ENCODE data around the gene UNC13D. TPM values are rescaled to one million over a fixed set of nuclear protein-coding genes. Genes with fewer than 3 reads are reported as not detected.

The UNC13D gene
- total and polyA plus RNA-seq, 9 of the 15 experiments (the other 6 are each of a cell fraction or from before 2014, with no cell fraction given) = 0.86 to 244 (median 69.2) TPM

- TF ChIP-seq TOE1 (IDR thresholded peaks at IDR 0.05; ENCODE audit: borderline replicate concordance) (peak; percentile 87), TOE1 (CRISPR knock-in tag; IDR thresholded peaks at IDR 0.05; ENCODE audit: borderline replicate concordance, low read depth) (peak; percentile 85; the same call in 1 of the 2 replicates), ZNF431 (CRISPR knock-in tag; IDR thresholded peaks at IDR 0.05) (no peak; the same call in 1 of the 2 replicates), NR1H2 (CRISPR knock-in tag; IDR thresholded peaks at IDR 0.05) (no peak), BCLAF1 (IDR thresholded peaks at IDR 0.05; ENCODE audit: borderline replicate concordance in 1 of 2, control insufficient read depth in 1 of 2, low read depth in 2 of 2, low read length in 1 of 2) (no peak), ZNF174 (CRISPR knock-in tag; IDR thresholded peaks at IDR 0.05) (0 out of 2 replicates have a peak, but pooled peaks have one; percentile 75), SREBF1 (IDR thresholded peaks at IDR 0.05; ENCODE audit: borderline replicate concordance, low read depth, low read length) (no peak), ZNF274 (IDR thresholded peaks at IDR 0.05; ENCODE audit: borderline replicate concordance, low read depth, low read length) (no peak), POLR2AphosphoS2 (IDR thresholded peaks at IDR 0.05; ENCODE audit: low read length) (peak; percentile 32; the same call in 1 of the 2 replicates), ZNF57 (CRISPR knock-in tag; IDR thresholded peaks at IDR 0.05) (peak; percentile 18; the same call in 1 of the 2 replicates), RUNX1 (IDR thresholded peaks at IDR 0.05; ENCODE audit: low read depth) (0 out of 2 replicates have a peak, but pooled peaks have one; percentile 71), MAZ (CRISPR knock-in tag; conservative IDR thresholded peaks at IDR 0.05 in 1 of 2, IDR thresholded peaks at IDR 0.05 in 1 of 2) (peak; percentile 69 to 88; a peak in 3 of 4 replicates), HDAC1 (IDR thresholded peaks at IDR 0.05) (0 out of 4 replicates have a peak, but pooled peaks of 1 of the 2 experiments have one; percentile 46), MTA2 (IDR thresholded peaks at IDR 0.05; ENCODE audit: low read depth) (no peak), ZNF512 (tag; IDR thresholded peaks at IDR 0.05) (no peak), ZNF639 (CRISPR knock-in tag; conservative IDR thresholded peaks at IDR 0.05 in 1 of 2, IDR thresholded peaks at IDR 0.05 in 1 of 2) (peak in 1 of 2 experiments; percentile 94; a peak in 2 of 4 replicates)
These were observed 59.0 kb downstream of the UNC13D start (continued) for GRCh38 chr17:75785016-75785890.
